Osteoblast (primary cell): ENCODE results near the gene SLC6A9. TPM values are rescaled to one million over a fixed set of nuclear protein-coding genes. Genes with fewer than 3 reads are reported as not detected.

Experiments used
- DNase-seq: peaks from one replicate; pipeline ENCODE4 v3.0.0; 2011; ENCODE audit warnings: low spot score, mixed read lengths; ENCODE audit not compliant: insufficient read length; ENCODE audit errors: missing footprints
- H2AFZ ChIP-seq: 2 replicates; pipeline ENCODE4 v1.6.0; 2011; ENCODE audit warnings: mild to moderate bottlenecking, low read length
- H3K27ac ChIP-seq: 2 replicates; pipeline ENCODE4 v1.5.1; 2011; ENCODE audit warnings: mild to moderate bottlenecking, low read depth, low read length, moderate library complexity
- H3K27me3 ChIP-seq: 2 replicates; pipeline ENCODE4 v1.6.0; 2012; ENCODE audit warnings: mild to moderate bottlenecking, control low read depth, inconsistent platforms, low read length, moderate library complexity; ENCODE audit not compliant: insufficient read depth
- H3K36me3 ChIP-seq: 2 replicates; pipeline ENCODE4 v1.5.1; 2011; ENCODE audit warnings: mild to moderate bottlenecking, low read length, control low read depth, moderate library complexity; ENCODE audit not compliant: insufficient read depth
- H3K4me1 ChIP-seq: 2 replicates; pipeline ENCODE4 v1.5.1; 2011; ENCODE audit warnings: mild to moderate bottlenecking, low read length, control low read depth, moderate library complexity; ENCODE audit not compliant: insufficient read depth
- H3K4me2 ChIP-seq: 2 replicates; pipeline ENCODE4 v1.6.0; 2011; ENCODE audit warnings: mild to moderate bottlenecking, low read length; ENCODE audit not compliant: insufficient read depth
- H3K4me3 ChIP-seq: fragments of 200-600 bp; sonication (generic); 3 replicates; pipeline ENCODE4 v1.5.1; 2012; ENCODE audit warnings: mild to moderate bottlenecking, low read length, inconsistent platforms; ENCODE audit not compliant: insufficient read depth
- H3K79me2 ChIP-seq: 2 replicates; pipeline ENCODE4 v1.6.0; 2012; ENCODE audit warnings: mild to moderate bottlenecking, low read length, control low read depth, inconsistent platforms; ENCODE audit not compliant: insufficient read depth
- H3K9me3 ChIP-seq: 2 replicates; pipeline ENCODE4 v1.5.1; 2011; ENCODE audit warnings: low read depth, low read length, control low read depth
- H4K20me1 ChIP-seq: 2 replicates; pipeline ENCODE4 v1.6.0; 2012; ENCODE audit warnings: mild to moderate bottlenecking, low read length, control low read depth; ENCODE audit not compliant: insufficient read depth
- total RNA-seq: library from RNA; depleted of rRNA; stranded (reverse); fragments of >200 nt; gene quantifications from 2 replicates; pipeline ENCODE4 v1.2.3, GENCODE V29; 2012
- TF ChIP-seq, protein P1 (sequence below): IDR thresholded peaks from 2 replicates; pipeline ENCODE4 v1.5.1; 2011; ENCODE audit warnings: mild to moderate bottlenecking, low read depth, low read length, moderate library complexity; ENCODE audit errors: extremely low read depth

Gene SLC6A9
- total RNA-seq, 1 donor: 18.5 TPM

DNA sequence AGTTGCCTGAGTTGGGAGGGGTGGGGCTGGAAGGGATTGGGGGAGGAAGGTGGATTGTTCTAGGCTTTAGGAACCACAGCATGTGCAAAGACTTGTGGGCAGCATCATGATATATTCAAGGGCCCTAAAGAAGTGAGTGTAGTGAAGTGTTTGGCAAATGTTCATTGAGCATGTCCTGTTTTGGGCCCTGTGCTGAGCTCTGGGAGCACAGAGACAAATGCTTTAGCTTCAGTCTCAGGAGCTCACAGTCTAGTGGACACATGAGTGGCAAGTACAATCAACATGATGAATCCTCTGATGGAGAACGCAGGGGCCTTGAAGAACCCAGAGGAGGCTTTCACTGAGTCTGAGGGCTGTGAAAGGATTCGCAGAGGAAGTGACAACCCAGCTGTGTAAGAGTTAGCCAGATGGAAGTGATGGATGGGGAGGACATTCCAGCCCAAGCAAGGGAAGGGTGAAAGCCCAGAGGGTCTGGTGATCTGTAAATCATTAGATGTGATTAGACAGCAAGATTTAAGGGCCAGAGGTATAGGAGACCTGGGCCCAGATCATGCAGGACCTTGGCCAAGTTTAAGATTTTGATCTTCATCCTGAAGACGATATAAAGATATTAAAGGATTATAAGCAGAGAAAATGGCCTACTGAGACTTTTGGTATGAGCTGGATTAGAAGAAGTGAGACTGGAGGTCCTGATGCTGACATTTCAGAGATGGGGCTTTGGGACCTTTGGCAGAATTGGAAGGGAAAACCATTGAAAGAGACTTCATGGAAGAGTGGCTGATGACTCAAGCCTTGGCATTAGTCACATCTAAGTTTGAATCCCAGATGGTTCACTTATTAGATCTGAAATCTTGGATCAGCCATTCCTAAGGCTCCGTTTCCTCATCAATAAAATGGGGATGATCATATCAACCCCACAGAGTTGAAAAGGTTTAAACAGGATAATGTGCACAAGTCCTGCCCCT lies 80.0 kb downstream of the SLC6A9 start:
- Histone ChIP-seq H3K4me1 (peaks cover 15% of the 10 kb centered on the region), H3K4me2 (no peak overlapping the region), H3K27me3 (no peaks in the 10 kb centered on the region), H3K79me2 (peaks cover 73% of the 10 kb centered on the region), H3K4me3 (no peak overlapping the region), H3K9me3 (no peaks in the 10 kb centered on the region), H4K20me1 (peaks cover 58% of the 10 kb centered on the region), H3K36me3 (peaks cover 15% of the 10 kb centered on the region), H2AFZ (no peak overlapping the region), H3K27ac (no peak overlapping the region)
- DNase-seq: peak; percentile 82
- TF ChIP-seq, protein P1, sequence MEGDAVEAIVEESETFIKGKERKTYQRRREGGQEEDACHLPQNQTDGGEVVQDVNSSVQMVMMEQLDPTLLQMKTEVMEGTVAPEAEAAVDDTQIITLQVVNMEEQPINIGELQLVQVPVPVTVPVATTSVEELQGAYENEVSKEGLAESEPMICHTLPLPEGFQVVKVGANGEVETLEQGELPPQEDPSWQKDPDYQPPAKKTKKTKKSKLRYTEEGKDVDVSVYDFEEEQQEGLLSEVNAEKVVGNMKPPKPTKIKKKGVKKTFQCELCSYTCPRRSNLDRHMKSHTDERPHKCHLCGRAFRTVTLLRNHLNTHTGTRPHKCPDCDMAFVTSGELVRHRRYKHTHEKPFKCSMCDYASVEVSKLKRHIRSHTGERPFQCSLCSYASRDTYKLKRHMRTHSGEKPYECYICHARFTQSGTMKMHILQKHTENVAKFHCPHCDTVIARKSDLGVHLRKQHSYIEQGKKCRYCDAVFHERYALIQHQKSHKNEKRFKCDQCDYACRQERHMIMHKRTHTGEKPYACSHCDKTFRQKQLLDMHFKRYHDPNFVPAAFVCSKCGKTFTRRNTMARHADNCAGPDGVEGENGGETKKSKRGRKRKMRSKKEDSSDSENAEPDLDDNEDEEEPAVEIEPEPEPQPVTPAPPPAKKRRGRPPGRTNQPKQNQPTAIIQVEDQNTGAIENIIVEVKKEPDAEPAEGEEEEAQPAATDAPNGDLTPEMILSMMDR: no peak

DNA sequence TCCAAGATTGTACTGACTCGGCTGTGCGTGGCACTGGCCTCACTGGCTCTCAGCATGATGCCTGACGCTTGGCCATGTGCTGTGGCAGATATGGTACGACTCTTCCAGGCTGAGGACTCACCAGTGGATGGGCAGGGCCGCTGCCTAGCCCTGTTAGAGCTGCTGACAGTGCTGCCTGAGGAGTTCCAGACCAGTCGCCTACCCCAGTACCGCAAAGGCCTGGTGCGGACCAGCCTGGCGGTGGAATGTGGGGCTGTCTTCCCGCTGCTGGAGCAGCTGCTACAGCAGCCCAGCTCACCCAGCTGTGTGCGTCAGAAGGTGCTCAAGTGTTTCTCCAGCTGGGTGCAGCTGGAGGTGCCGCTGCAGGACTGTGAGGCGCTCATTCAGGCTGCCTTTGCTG lies 81.6 kb downstream of the SLC6A9 start:
- peaks cover 23% of the 10 kb centered on the region for H3K4me1 ChIP-seq
- peaks cover 65% of the 10 kb centered on the region for H3K79me2 ChIP-seq
- no peak overlapping the region for H2AFZ ChIP-seq
- H3K9me3 ChIP-seq: no peaks in the 10 kb centered on the region
- no peaks in the 10 kb centered on the region for H3K27me3 ChIP-seq
- peaks cover 11% of the 10 kb centered on the region for H3K36me3 ChIP-seq
- H3K4me2 ChIP-seq: no peak overlapping the region
- TF ChIP-seq, protein P1: no peak
- H3K27ac ChIP-seq: no peak overlapping the region
- H3K4me3 ChIP-seq: no peak overlapping the region
- no peak for DNase-seq
- H4K20me1 ChIP-seq: peaks cover 51% of the 10 kb centered on the region

DNA sequence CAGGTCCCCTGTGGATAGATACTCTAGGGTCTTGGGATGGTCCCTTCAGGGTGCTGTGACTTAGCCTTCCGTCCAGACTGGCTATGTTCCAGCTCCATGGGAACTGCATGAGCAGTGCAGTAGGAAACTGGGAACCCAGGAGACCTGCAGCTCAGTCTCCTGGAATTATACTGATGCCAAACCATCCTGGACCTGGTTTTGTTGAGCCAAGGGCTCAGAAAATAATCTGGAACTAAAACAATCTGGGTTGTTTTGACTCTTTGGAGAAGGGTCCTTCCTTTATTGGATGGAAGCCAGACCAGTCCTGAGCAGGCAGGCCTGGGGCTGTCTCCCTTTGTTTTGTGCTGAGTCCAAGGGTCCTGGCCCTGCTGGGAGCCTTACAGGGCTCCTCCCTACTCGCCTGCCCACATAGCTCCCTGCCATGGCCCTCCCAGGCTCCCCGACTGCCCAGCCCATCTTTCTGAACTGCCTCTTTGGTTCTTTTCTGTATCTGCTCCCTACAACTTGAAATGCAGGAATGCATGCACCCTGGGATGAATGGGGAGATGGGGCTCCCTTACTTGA lies 83.3 kb downstream of the SLC6A9 start:
- peak overlapping the region; percentile 96 for H3K4me3 ChIP-seq
- H3K27me3 ChIP-seq: no peaks in the 10 kb centered on the region
- H2AFZ ChIP-seq: no peak overlapping the region
- TF ChIP-seq, protein P1: no peak
- peaks cover 51% of the 10 kb centered on the region for H3K79me2 ChIP-seq
- peaks cover 33% of the 10 kb centered on the region for H4K20me1 ChIP-seq
- H3K9me3 ChIP-seq: no peaks in the 10 kb centered on the region
- H3K27ac ChIP-seq: no peak overlapping the region
- H3K4me2 ChIP-seq: peak overlapping the region; percentile 96
- DNase-seq: peak; percentile 84
- peaks cover 11% of the 10 kb centered on the region for H3K36me3 ChIP-seq
- peaks cover 23% of the 10 kb centered on the region for H3K4me1 ChIP-seq
